Keratinocyte (primary cell): Measurements from ENCODE around the gene CSRP1.

ENCODE experiments used
- CTCF ChIP-seq, 3 experiments: IDR thresholded peaks in 1 of 3; conservative IDR thresholded peaks in 1 of 3; optimal IDR thresholded peaks in 1 of 3; 2 replicates in 2 of 3; 3 replicates in 1 of 3; pipeline versions ENCODE3 to v1.5.1; 2011; ENCODE audit warnings: low read length in 3 of 3, mild to moderate bottlenecking in 3 of 3, moderate library complexity in 2 of 3, control low read depth in 1 of 3, inconsistent platforms in 1 of 3; ENCODE audit not compliant: insufficient read depth in 2 of 3; ENCODE audit errors: extremely low read depth in 1 of 3
- EZH2 ChIP-seq: IDR thresholded peaks from one replicate; pipeline ENCODE4 v1.6.1; 2012; ENCODE audit warnings: inconsistent platforms, mild to moderate bottlenecking, low read length, moderate library complexity

GRCh38 chr1:201483373-201483949 lies 23.5 kb downstream of the CSRP1 start:
- TF ChIP-seq CTCF (optimal IDR thresholded peaks at IDR 0.05 in 1 of 3, IDR thresholded peaks at IDR 0.05 in 1 of 3, conservative IDR thresholded peaks at IDR 0.05 in 1 of 3; ENCODE audit: extremely low read depth in 1 of 3, insufficient read depth in 2 of 3, low read length in 3 of 3), result no peak
- TF ChIP-seq EZH2, result no peak
